HUES48 (cell line): ENCODE measurements around the gene FRMD4A.
"Not testable (repeated sequence)": the region's sequence is repeated elsewhere in the genome, so short reads cannot be mapped to it uniquely, and the experiment has no call there.

Source experiments
- H3K27ac ChIP-seq: one replicate; pipeline ENCODE4 v1.7.0; 2013; ENCODE audit warnings: low read depth, low read length, inconsistent platforms
- H3K27me3 ChIP-seq: 2 replicates; pipeline ENCODE4 v1.6.1; 2013; ENCODE audit warnings: mild to moderate bottlenecking, low read length; ENCODE audit not compliant: control insufficient read depth, insufficient read depth
- H3K36me3 ChIP-seq: 2 replicates; pipeline ENCODE4 v1.6.1; 2013; ENCODE audit warnings: low read length; ENCODE audit not compliant: control insufficient read depth, insufficient read depth
- H3K4me1 ChIP-seq: 2 replicates; pipeline ENCODE4 v1.6.1; 2013; ENCODE audit warnings: mild to moderate bottlenecking, low read length; ENCODE audit not compliant: control insufficient read depth, insufficient read depth
- H3K4me3 ChIP-seq: 2 replicates; pipeline ENCODE4 v1.5.1; 2013; ENCODE audit warnings: mild to moderate bottlenecking, low read depth, low read length
- H3K9ac ChIP-seq: 2 replicates; pipeline ENCODE4 v1.6.1; 2013; ENCODE audit warnings: mild to moderate bottlenecking, low read depth, low read length, moderate library complexity
- H3K9me3 ChIP-seq: 2 replicates; pipeline ENCODE4 v1.6.1; 2013; ENCODE audit warnings: low read length; ENCODE audit not compliant: control insufficient read depth, insufficient read depth

FRMD4A gene

GRCh38 chr10:14211610-14212009 lies 119.1 kb downstream of the FRMD4A start:
- Histone ChIP-seq H3K4me1 (no peaks in the 10 kb centered on the region), H3K9ac (no peak overlapping the region), H3K27ac (no peak overlapping the region), H3K9me3 (no peaks in the 10 kb centered on the region), H3K27me3 (no peaks in the 10 kb centered on the region), H3K4me3 (no peak overlapping the region), H3K36me3 (no peaks in the 10 kb centered on the region)

- H3K9me3 ChIP-seq: no peaks in the 10 kb centered on the region
These were observed 122.5 kb downstream of the FRMD4A start for GRCh38 chr10:14208231-14208630.

GRCh38 chr10:14205233-14205632 lies 125.5 kb downstream of the FRMD4A start:
- H3K9ac ChIP-seq: no peak overlapping the region
- H3K9me3 ChIP-seq: no peaks in the 10 kb centered on the region
- H3K4me3 ChIP-seq: no peak overlapping the region
- no peaks in the 10 kb centered on the region for H3K27me3 ChIP-seq
- H3K4me1 ChIP-seq: peaks cover 9% of the 10 kb centered on the region; the same call in 1 of the 2 replicates
- H3K36me3 ChIP-seq: no peaks in the 10 kb centered on the region
- H3K27ac ChIP-seq: no peak overlapping the region

More at GRCh38 chr10:14208231-14208630, 122.5 kb downstream of the FRMD4A start:
- H3K9ac ChIP-seq: no peak overlapping the region
- H3K4me3 ChIP-seq: no peak overlapping the region
- no peak overlapping the region for H3K27ac ChIP-seq
- H3K4me1 ChIP-seq: peaks cover 9% of the 10 kb centered on the region; the same call in 1 of the 2 replicates
- H3K36me3 ChIP-seq: no peaks in the 10 kb centered on the region
- no peaks in the 10 kb centered on the region for H3K27me3 ChIP-seq

- Histone ChIP-seq H3K9ac (no peak overlapping the region), H3K9me3 (no peaks in the 10 kb centered on the region), H3K27ac (no peak overlapping the region), H3K27me3 (no peaks in the 10 kb centered on the region), H3K4me1 (peaks cover 9% of the 10 kb centered on the region; the same call in 1 of the 2 replicates), H3K36me3 (no peaks in the 10 kb centered on the region), H3K4me3 (no peak overlapping the region)
These were observed 129.8 kb downstream of the FRMD4A start for GRCh38 chr10:14200698-14201544.

GRCh38 chr10:14199098-14199497 lies 131.6 kb downstream of the FRMD4A start:
- H3K9ac ChIP-seq, H3K9me3 ChIP-seq, H3K27ac ChIP-seq, H3K36me3 ChIP-seq, H3K4me3 ChIP-seq, H3K27me3 ChIP-seq: not testable (repeated sequence)
- H3K4me1 ChIP-seq: peaks cover 11% of the 10 kb centered on the region

GRCh38 chr10:14198078-14198477 lies 132.6 kb downstream of the FRMD4A start:
- no peak overlapping the region for H3K4me3 ChIP-seq
- no peaks in the 10 kb centered on the region for H3K27me3 ChIP-seq
- no peaks in the 10 kb centered on the region for H3K36me3 ChIP-seq

GRCh38 chr10:14196113-14196512 lies 134.6 kb downstream of the FRMD4A start:
- no peak overlapping the region for H3K27ac ChIP-seq
- no peaks in the 10 kb centered on the region for H3K27me3 ChIP-seq
- no peak overlapping the region for H3K9ac ChIP-seq
- peaks cover 16% of the 10 kb centered on the region for H3K4me1 ChIP-seq
- H3K9me3 ChIP-seq: no peaks in the 10 kb centered on the region
- H3K4me3 ChIP-seq: no peak overlapping the region
- H3K36me3 ChIP-seq: no peaks in the 10 kb centered on the region

More at GRCh38 chr10:14198078-14198477, 132.6 kb downstream of the FRMD4A start:
- no peak overlapping the region for H3K27ac ChIP-seq
- no peak overlapping the region for H3K9ac ChIP-seq
- H3K9me3 ChIP-seq: no peaks in the 10 kb centered on the region
- peaks cover 16% of the 10 kb centered on the region for H3K4me1 ChIP-seq

- H3K4me1 ChIP-seq: peaks cover 16% of the 10 kb centered on the region
- no peaks in the 10 kb centered on the region for H3K9me3 ChIP-seq
- no peaks in the 10 kb centered on the region for H3K36me3 ChIP-seq
- H3K9ac ChIP-seq: no peak overlapping the region
- no peak overlapping the region for H3K27ac ChIP-seq
- H3K4me3 ChIP-seq: no peak overlapping the region
- no peaks in the 10 kb centered on the region for H3K27me3 ChIP-seq
These were observed 135.3 kb downstream of the FRMD4A start for GRCh38 chr10:14195433-14195832.

- Histone ChIP-seq H3K27ac (no peak overlapping the region), H3K27me3 (no peaks in the 10 kb centered on the region), H3K4me3 (no peak overlapping the region), H3K9me3 (no peaks in the 10 kb centered on the region), H3K4me1 (peaks cover 16% of the 10 kb centered on the region), H3K9ac (no peak overlapping the region), H3K36me3 (no peaks in the 10 kb centered on the region)
These were observed 138.0 kb downstream of the FRMD4A start for GRCh38 chr10:14192746-14193145.

GRCh38 chr10:14191871-14192270 lies 138.9 kb downstream of the FRMD4A start:
- H3K9me3 ChIP-seq: no peaks in the 10 kb centered on the region
- H3K4me1 ChIP-seq: peaks cover 16% of the 10 kb centered on the region
- no peaks in the 10 kb centered on the region for H3K27me3 ChIP-seq
- no peaks in the 10 kb centered on the region for H3K36me3 ChIP-seq
- no peak overlapping the region for H3K4me3 ChIP-seq
- no peak overlapping the region for H3K9ac ChIP-seq
- no peak overlapping the region for H3K27ac ChIP-seq

- no peak overlapping the region for H3K9ac ChIP-seq
- H3K4me3 ChIP-seq: no peak overlapping the region
- H3K27me3 ChIP-seq: no peaks in the 10 kb centered on the region
These were observed 139.3 kb downstream of the FRMD4A start for GRCh38 chr10:14191407-14191806.

More at GRCh38 chr10:14191407-14191806, 139.3 kb downstream of the FRMD4A start:
- no peaks in the 10 kb centered on the region for H3K36me3 ChIP-seq
- no peaks in the 10 kb centered on the region for H3K9me3 ChIP-seq
- no peak overlapping the region for H3K27ac ChIP-seq
- H3K4me1 ChIP-seq: peaks cover 16% of the 10 kb centered on the region
